ENCODE measurements around the gene LMTK3. TPM values are rescaled to one million over a fixed set of nuclear protein-coding genes. Genes with fewer than 3 reads are reported as not detected.

LMTK3 gene
- total RNA-seq, 1 donor from 2014 or later: 1.1 TPM

DNA sequence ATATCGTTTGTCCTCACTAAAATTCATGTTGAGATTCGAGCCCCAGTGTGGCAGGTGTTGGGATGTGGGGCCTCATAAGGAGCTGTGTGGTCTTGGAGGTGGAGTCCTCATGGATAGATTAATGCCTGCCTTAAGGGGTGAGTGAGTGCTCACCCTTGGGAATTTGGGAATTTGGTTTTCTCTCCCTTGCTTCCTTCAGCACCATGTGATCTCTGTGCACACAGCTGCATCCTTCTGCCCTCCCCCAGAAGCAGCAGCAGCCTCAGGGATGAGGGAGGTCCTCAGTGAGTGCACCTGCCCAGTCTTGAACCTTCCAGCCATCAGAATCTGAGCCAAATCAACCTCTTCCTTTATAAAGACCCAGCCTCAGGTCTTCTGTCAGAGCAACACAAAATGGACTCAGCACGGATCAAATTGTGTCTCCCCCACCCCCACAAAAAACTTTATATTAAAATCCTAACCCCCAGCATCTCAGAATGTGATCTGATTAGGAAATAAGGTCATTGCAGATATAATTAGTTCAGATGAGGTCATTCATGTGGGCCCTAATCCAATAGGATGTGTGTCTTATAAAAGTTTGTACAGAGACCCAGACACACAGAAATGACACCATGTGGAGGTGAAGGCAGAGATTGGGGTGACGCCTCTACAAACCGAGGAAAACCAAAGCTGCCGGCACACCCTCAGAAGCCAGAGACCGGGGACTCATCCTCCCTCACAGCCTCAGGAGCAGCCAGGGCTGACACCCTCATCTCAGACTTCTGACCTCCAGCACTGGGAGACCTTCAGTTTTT, 29.6 kb downstream of the LMTK3 start:
- Histone ChIP-seq H3K4me1 (peaks cover 28% of the 10 kb centered on the region), H3K9me3 (replicated peaks) (no peaks in the 10 kb centered on the region), H3K27me3 (ENCODE audit: low read depth) (no peaks in the 10 kb centered on the region), H3K27ac (replicated peaks) (peak overlapping the region; percentile 94), H3K4me3 (no peak overlapping the region), H3K36me3 (peaks cover 21% of the 10 kb centered on the region)
- TF ChIP-seq, protein P1, sequence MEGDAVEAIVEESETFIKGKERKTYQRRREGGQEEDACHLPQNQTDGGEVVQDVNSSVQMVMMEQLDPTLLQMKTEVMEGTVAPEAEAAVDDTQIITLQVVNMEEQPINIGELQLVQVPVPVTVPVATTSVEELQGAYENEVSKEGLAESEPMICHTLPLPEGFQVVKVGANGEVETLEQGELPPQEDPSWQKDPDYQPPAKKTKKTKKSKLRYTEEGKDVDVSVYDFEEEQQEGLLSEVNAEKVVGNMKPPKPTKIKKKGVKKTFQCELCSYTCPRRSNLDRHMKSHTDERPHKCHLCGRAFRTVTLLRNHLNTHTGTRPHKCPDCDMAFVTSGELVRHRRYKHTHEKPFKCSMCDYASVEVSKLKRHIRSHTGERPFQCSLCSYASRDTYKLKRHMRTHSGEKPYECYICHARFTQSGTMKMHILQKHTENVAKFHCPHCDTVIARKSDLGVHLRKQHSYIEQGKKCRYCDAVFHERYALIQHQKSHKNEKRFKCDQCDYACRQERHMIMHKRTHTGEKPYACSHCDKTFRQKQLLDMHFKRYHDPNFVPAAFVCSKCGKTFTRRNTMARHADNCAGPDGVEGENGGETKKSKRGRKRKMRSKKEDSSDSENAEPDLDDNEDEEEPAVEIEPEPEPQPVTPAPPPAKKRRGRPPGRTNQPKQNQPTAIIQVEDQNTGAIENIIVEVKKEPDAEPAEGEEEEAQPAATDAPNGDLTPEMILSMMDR (IDR thresholded peaks at IDR 0.05; ENCODE audit: borderline replicate concordance): no peak
- no peak for DNase-seq
- intact Hi-C loops (cut with micrococcal nuclease): no loop called here

DNA sequence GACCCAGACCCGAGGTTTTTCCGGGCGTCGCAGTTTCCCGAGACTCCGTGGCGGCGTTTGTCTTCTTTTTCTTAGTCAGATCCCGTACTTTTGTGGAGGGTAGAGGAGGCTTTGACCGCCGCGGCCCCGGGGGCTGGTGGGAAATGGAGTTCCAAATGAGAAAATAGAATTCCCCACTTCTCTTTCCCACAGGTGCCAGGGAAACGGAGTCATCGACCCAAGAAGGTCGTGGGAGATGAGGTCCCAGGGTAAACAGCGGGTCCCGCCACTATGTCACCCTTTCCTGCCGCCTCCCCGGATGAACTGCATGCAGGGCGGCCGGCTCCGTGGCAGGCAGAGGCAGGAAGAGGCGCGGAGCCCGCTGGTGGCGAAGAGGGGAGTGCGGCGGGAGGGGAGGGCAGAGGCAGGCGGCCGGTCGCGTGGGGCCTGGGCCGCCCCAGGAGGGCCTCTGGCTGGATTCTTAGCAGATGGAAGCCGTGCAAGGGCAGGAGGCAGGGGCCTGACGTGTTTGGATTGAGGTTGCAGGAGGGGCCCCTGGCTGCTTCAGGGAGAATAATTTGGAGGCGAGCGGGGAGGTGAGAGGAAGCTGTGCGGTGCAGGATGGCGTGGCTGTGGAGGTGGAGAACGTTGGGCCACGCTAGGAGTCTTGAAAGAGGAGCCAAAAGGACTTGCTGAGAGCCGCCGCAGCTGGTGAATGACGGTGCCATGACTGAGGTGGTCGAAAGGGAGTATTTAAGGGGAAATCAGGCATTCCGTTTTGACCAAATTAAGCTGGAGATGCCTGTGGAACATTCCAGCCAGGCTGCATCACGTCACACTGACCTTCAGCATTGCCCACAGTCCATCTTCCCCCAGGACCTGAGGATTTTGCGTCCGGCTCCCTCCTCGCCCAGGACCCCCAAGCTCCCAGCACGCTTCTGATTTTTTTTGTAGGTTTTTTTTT, 30.8 kb downstream of the LMTK3 start:
- TF ChIP-seq, protein P1 (IDR thresholded peaks at IDR 0.05; ENCODE audit: borderline replicate concordance): no peak
- Histone ChIP-seq H3K27me3 (ENCODE audit: low read depth) (no peaks in the 10 kb centered on the region), H3K9me3 (replicated peaks) (no peaks in the 10 kb centered on the region), H3K27ac (replicated peaks) (peak overlapping the region; percentile 94), H3K4me3 (peak overlapping the region; percentile 73), H3K36me3 (peaks cover 33% of the 10 kb centered on the region), H3K4me1 (peaks cover 28% of the 10 kb centered on the region)
- intact Hi-C loops (cut with micrococcal nuclease): no loop called here
- DNase-seq: peak; percentile 56

DNA sequence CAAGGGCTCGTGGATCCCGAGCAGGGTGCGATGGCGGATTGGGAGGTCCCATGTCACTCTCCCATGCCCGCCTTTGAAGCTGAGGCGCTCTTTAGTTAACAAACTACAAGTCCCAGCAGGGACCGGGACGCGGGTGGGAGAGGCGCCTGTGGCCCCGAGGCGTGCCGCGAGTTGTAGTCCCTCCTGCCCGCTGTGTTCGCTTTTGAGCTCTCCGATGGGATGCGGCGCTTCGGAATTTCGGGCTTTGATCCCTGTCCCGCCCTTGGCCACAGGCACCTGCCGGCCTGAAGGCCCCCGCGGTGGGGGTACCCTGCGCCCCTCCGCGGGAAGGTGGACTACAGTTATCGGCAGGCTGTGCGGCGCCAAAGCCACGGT, 31.5 kb downstream of the LMTK3 start:
- TF ChIP-seq, protein P1 (IDR thresholded peaks at IDR 0.05; ENCODE audit: borderline replicate concordance): no peak
- H3K36me3 ChIP-seq: peaks cover 40% of the 10 kb centered on the region
- H3K27me3 ChIP-seq (ENCODE audit: low read depth): no peaks in the 10 kb centered on the region
- intact Hi-C loops (cut with micrococcal nuclease): no loop called here
- H3K9me3 ChIP-seq (replicated peaks): no peaks in the 10 kb centered on the region
- DNase-seq: peak; percentile 70
- H3K27ac ChIP-seq (replicated peaks): peak overlapping the region; percentile 94
- H3K4me1 ChIP-seq: peaks cover 28% of the 10 kb centered on the region
- peak overlapping the region; percentile 73 for H3K4me3 ChIP-seq

DNA sequence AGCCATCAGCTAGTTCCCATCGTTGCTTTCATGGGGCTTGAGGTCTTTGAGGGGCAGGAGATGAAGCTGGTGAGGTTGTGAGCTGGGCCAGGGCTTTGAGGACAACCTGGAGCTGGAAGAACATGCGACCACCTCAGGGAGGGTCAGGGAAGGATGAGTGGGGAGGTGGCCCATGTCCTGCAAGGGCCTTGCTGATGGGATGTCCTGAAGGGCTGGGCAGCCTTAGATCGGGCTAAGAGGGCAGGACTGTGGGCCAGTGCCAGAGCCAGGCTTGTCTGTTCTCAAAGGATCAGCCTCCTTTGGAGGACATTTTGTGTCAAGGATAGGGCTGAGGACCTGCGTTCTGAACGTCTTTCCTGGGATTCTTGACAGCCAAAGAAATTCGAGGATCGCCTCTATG, 31.9 kb downstream of the LMTK3 start:
- Histone ChIP-seq H3K4me3 (peak overlapping the region; percentile 73), H3K27ac (replicated peaks) (peak overlapping the region; percentile 94), H3K36me3 (peaks cover 45% of the 10 kb centered on the region), H3K4me1 (peaks cover 28% of the 10 kb centered on the region), H3K9me3 (replicated peaks) (no peaks in the 10 kb centered on the region), H3K27me3 (ENCODE audit: low read depth) (no peaks in the 10 kb centered on the region)
- TF ChIP-seq, protein P1 (IDR thresholded peaks at IDR 0.05; ENCODE audit: borderline replicate concordance): no peak
- DNase-seq: no peak
- intact Hi-C loops (cut with micrococcal nuclease): no loop called here

DNA sequence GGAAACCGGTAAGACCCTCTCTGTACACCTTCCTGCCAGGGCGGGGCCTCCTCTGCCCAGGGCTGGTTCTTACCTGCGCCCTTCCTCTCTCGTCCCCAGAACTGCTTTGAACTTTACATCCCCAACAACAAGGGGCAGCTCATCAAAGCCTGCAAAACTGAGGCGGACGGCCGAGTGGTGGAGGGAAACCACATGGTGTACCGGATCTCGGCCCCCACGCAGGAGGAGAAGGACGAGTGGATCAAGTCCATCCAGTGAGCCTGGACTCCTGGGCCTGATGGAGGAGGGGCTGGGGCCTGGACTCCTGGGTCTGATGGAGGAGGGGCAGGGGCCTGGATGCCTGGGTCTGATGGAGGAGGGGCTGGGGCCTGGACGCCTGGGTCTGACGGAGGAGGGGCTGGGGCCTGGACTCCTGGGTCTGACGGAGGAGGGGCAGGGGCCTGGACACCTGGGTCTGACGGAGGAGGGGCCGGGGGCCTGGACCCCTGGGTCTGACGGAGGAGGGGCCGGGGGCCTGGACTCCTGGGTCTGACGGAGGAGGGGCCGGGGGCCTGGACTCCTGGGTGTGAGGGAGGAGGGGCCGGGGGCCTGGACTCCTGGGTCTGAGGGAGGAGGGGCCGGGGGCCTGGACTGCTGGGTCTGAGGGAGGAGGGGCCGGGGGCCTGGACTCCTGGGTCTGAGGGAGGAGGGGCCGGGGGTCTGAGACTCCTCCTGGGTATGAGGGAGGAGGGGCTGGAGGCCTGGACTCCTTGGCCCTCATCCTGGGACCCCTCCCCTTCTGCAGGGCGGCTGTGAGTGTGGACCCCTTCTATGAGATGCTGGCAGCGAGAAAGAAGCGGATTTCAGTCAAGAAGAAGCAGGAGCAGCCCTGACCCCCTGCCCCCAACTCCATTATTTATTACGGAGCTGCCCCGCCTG, 33.0 kb downstream of the LMTK3 start:
- no peak for DNase-seq
- no peak overlapping the region for H3K27ac ChIP-seq (replicated peaks)
- TF ChIP-seq, protein P1 (IDR thresholded peaks at IDR 0.05; ENCODE audit: borderline replicate concordance): no peak
- intact Hi-C loops (cut with micrococcal nuclease): no loop called here
- no peaks in the 10 kb centered on the region for H3K27me3 ChIP-seq (ENCODE audit: low read depth)
- H3K4me1 ChIP-seq: peaks cover 28% of the 10 kb centered on the region
- H3K4me3 ChIP-seq: no peak overlapping the region
- no peaks in the 10 kb centered on the region for H3K9me3 ChIP-seq (replicated peaks)
- peaks cover 56% of the 10 kb centered on the region for H3K36me3 ChIP-seq

Data from left ventricle myocardium inferior (tissue), 1 donor.